ENCODE results near the gene HTRA1.

HTRA1 gene

DNA sequence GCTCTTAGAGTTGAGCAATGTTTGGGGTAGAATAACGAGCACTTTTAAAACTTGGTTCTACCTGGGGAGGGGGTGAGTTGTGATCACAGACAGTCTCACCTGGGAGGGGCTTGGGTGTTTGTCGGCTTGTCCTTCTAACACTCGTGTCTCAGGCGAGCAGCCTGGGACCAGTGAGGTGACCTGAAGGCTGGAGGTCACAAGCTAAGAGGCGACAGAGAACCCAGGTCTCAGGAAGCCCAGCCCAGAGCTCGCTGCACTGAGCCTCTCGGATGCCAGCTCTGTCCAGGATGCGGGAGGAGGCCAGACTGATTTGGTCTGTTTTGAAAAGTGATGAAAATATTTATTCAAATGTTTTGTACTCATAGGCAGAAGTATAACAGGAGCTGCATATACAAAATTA, 11.8 kb downstream of the HTRA1 start:
- no peak for DNase-seq (ENCODE audit: insufficient read length, low spot score)
- no peak for TF ChIP-seq CTCF (IDR thresholded peaks at IDR 0.05; ENCODE audit: insufficient read depth, missing control alignments)
- no peak for FAIRE-seq

DNA sequence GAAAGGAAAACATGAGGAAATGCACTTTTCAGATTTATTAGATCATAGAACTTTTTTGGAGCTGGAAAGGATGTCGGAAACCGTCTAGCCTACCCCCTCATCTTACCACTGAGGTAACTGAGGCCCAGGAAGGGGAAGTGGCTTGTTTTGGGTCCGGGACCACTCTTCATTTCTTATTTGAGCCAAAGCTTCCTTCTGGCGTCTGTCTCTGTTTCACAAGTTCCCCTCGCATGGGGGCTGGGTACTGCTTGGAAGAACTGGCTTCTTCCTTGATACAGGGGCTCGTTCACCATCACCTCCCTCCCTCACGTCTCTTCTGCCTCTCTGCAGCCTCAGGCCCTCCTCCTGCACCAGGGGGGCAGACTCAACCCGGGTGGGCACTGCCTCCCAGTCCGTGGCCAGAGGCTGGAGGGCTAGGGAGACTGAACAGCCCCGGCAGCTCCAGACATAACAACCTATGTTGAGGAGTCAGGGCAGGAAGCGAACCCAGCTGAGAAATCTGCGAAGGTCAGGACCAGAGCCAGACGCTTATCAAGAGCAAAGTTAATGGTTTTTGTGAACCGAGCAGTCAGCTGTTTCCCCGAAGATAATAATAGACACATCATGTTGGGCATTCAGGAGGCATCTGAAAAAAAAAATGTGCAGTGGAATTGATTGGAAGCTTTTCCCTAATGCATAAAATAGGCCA, 12.9 kb downstream of the HTRA1 start:
- no peak for TF ChIP-seq CTCF (IDR thresholded peaks at IDR 0.05; ENCODE audit: insufficient read depth, missing control alignments)
- DNase-seq (ENCODE audit: insufficient read length, low spot score) (no peak), FAIRE-seq (no peak)

- FAIRE-seq (no peak), DNase-seq (ENCODE audit: insufficient read length, low spot score) (no peak)
- no peak for TF ChIP-seq CTCF (IDR thresholded peaks at IDR 0.05; ENCODE audit: insufficient read depth, missing control alignments)
These were observed 13.7 kb downstream of the HTRA1 start for GRCh38 chr10:122475100-122475499.

- DNase-seq (ENCODE audit: insufficient read length, low spot score) (no peak), FAIRE-seq (no peak)
- no peak for TF ChIP-seq CTCF (IDR thresholded peaks at IDR 0.05; ENCODE audit: insufficient read depth, missing control alignments)
These were observed 14.4 kb downstream of the HTRA1 start for GRCh38 chr10:122475591-122476332.

DNA sequence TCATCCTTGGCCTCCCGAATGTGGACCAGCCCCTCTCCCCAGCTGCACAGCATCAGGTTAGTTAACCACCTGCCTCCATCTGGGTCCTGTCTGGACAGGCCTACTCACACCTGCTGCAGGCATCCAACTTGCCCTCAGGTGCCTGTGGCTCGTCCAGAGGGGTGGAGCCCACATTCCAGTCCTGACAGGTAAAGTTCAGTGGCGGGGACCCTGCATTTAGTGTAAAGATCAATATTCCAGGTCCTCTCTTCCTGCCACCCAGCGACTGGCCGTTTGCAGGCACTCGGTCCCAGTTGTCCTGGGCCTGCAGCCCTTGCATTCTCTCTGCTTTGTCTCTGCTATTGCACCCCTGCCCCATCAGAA, 15.0 kb downstream of the HTRA1 start:
- DNase-seq (ENCODE audit: insufficient read length, low spot score) (no peak), FAIRE-seq (no peak)
- TF ChIP-seq CTCF (IDR thresholded peaks at IDR 0.05; ENCODE audit: insufficient read depth, missing control alignments) = no peak

DNA sequence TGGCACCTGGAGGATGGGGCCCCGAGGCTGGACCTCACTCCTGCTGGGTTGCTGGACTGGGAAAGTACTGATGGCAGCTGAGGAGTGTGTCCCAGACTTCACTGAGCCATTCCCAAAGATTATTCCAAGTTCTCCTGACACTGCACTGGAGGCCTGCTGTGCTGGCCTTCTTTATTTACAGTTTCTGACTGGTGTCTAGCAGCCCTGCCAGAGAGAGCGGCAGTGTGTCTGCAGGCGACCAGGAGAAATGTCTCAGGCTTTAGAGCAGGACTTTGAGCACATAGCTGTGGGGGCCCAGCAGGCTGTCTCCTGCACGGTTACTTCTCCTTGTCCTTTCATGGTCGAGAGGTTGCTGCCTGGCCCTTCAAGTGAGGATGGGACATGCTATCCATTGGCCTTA, 16.1 kb downstream of the HTRA1 start:
- TF ChIP-seq CTCF (IDR thresholded peaks at IDR 0.05; ENCODE audit: insufficient read depth, missing control alignments) = no peak
- no peak for DNase-seq (ENCODE audit: insufficient read length, low spot score)
- no peak for FAIRE-seq

- no peak for DNase-seq (ENCODE audit: insufficient read length, low spot score)
- no peak for TF ChIP-seq CTCF (IDR thresholded peaks at IDR 0.05; ENCODE audit: insufficient read depth, missing control alignments)
- FAIRE-seq = no peak
These were observed 17.6 kb downstream of the HTRA1 start for GRCh38 chr10:122478971-122479370.

All from D721Med (cell line).